ENCODE measurements around the gene HOXB5.

HOXB5 gene

GRCh38 chr17:48628649-48629410 is 35.3 kb upstream of the HOXB5 start:
- DNase-seq = no peak

GRCh38 chr17:48627623-48628521 is 34.3 kb upstream of the HOXB5 start:
- no peak for DNase-seq

- no peak for DNase-seq
These were observed 33.6 kb upstream of the HOXB5 start for GRCh38 chr17:48627118-48627597.

GRCh38 chr17:48626245-48627117 is 32.9 kb upstream of the HOXB5 start, which contains the start of gene HOXB9:
Gene HOXB9, minus strand, starts transcription at chr17:48626358. Its CDS starts 89 bp downstream, at chr17:48626269.
- no peak for DNase-seq

GRCh38 chr17:48625495-48626244 is 32.1 kb upstream of the HOXB5 start:
- no peak for DNase-seq

GRCh38 chr17:48624544-48625494 is 31.2 kb upstream of the HOXB5 start:
- no peak for DNase-seq

- DNase-seq = no peak
These were observed 30.5 kb upstream of the HOXB5 start for GRCh38 chr17:48624118-48624517.

GRCh38 chr17:48623583-48623982 is 30.0 kb upstream of the HOXB5 start:
- DNase-seq = no peak

GRCh38 chr17:48622857-48623256 is 29.3 kb upstream of the HOXB5 start:
- no peak for DNase-seq

GRCh38 chr17:48621410-48622392 is 28.1 kb upstream of the HOXB5 start:
- no peak for DNase-seq

GRCh38 chr17:48620461-48621139 is 27.0 kb upstream of the HOXB5 start:
- DNase-seq = no peak

GRCh38 chr17:48619826-48620449 is 26.4 kb upstream of the HOXB5 start:
- DNase-seq = no peak

GRCh38 chr17:48618256-48618896 is 24.8 kb upstream of the HOXB5 start:
- DNase-seq = peak; percentile 12

- no peak for DNase-seq
These were observed 24.1 kb upstream of the HOXB5 start for GRCh38 chr17:48617471-48618255.

GRCh38 chr17:48616717-48617470 is 23.3 kb upstream of the HOXB5 start:
- no peak for DNase-seq
